ENCODE data around the gene ARPC1A.

DNA sequence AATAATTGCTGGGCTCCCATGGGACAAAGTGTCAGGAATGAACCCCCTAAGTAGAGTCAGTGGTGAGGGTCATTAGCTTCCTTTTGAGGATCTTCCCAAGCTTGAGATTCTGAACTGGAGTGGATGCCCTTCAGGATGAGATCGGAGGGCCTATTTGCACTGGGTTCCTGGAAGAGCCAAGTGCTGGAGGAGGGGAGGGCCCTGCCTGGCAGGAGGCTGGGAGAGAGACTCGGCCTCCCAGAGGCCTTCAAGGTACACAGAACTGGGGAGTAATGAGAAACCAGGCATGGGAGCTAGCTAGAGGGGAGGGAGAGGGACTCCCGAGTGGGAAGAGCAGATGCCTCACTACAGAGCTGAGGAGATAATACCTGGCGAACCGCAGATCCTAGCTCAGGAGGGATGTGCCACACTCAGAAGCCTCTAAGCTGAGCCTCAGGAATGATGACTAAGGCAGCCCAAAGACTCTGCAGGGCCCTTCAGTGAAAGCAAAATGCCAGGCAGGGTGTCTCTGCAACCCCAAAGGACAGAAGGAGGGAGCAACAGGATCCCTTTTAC lies 73.3 kb downstream of the ARPC1A start:
- TF ChIP-seq, protein P1, sequence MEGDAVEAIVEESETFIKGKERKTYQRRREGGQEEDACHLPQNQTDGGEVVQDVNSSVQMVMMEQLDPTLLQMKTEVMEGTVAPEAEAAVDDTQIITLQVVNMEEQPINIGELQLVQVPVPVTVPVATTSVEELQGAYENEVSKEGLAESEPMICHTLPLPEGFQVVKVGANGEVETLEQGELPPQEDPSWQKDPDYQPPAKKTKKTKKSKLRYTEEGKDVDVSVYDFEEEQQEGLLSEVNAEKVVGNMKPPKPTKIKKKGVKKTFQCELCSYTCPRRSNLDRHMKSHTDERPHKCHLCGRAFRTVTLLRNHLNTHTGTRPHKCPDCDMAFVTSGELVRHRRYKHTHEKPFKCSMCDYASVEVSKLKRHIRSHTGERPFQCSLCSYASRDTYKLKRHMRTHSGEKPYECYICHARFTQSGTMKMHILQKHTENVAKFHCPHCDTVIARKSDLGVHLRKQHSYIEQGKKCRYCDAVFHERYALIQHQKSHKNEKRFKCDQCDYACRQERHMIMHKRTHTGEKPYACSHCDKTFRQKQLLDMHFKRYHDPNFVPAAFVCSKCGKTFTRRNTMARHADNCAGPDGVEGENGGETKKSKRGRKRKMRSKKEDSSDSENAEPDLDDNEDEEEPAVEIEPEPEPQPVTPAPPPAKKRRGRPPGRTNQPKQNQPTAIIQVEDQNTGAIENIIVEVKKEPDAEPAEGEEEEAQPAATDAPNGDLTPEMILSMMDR (IDR thresholded peaks at IDR 0.05): no peak
- no peak for TF ChIP-seq EZH2 (IDR thresholded peaks at IDR 0.05)
